Myocyte (in vitro differentiated cells): ENCODE results near the gene GALNTL6. TPM values are rescaled to one million over a fixed set of nuclear protein-coding genes. Genes with fewer than 3 reads are reported as not detected.

Experiments used
- DNase-seq: peaks from one replicate; pipeline ENCODE4 v3.0.0-alpha.2; 2012; ENCODE audit warnings: low read depth
- total RNA-seq: library from RNA; depleted of rRNA; stranded (reverse); fragments of >200 nt; gene quantifications from 2 replicates; pipeline ENCODE4 v1.2.3, GENCODE V29; 2014

Gene GALNTL6
- total RNA-seq, 1 donor from 2014 or later = 1.2 TPM

DNA sequence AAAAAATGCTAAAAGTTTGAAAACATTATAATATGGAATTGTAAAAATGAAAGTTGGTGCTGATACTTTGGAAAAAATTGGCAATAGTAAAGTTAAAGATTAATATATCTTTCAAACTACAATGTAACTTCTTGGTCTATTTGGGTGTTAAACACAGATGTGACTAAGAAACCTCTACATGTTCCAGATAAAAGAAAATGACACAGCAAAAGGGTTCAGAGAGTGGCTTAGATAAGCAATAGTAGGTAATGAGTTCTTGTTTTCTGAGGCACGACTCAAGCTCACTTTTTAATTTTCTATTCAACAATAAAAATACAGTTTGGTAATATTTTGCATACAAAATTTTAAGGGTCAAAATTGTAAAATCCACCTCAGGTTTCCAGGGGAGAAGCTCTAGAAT lies 292.7 kb downstream of the GALNTL6 start:
- no peak for DNase-seq

DNA sequence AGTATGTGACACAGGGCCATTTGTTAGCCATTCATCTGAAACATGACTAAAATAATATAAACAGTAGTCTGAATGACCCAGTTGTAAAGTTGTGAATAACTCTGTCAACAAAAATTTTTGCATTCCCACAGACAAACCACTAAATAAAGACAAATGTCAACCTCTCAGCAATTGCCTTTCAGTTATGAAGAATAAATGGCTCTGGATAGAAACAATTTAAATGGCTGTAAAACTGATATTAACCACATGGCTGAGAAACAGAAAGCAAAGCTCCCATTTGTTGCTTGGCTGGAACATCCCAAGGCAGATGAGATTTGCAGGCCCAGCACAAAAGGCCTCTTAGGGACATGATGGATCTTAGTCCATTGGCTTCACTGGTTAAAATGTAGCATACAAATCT lies 296.3 kb downstream of the GALNTL6 start:
- DNase-seq = peak; percentile 17

DNA sequence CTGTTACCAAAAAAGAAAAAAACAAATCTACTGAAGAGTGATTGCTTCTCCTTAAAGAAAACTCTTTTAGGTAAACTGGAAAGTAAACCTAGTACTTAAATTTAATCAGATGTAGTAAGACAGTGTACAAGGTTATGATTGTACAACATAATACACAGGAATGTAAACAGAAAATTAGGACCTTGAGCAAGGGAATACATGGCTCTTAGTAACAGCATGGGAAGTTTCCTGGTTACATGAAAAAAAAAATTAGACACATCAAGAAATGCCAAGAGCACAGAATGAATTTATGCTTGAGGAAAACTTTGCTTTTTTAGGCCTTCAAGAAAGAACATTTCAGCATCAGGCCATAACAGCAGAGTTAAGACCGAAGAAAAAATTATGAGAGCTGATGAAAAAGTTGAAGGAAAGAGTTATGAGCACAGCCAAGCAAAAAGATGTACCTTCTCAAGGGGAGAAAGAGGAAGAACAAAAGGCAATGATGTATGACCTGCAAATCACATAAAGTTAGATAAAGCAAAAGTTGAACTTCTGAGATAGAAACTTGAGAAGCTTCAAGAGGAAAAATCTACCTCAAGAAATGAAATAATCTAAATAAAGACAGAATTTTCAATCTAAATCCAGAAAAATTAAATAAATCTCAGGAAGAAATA lies 311.6 kb downstream of the GALNTL6 start:
- no peak for DNase-seq

DNA sequence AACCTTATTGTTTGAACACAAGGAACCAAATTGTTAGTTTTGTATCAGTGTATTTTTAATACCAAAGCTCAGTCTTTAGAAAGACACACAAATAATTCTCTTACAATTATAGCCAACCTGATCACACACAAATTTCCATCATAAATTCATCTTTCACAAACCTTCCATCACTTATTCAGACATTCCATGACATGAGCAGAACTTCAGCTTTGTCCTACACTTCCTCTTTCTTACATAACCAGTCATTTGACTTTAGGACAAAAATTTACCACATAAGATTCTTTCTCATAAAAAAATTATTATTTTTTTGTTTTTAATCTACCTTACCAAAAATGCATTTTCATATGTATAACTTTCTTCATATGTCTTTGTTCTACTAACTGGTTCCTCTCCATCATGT lies 312.2 kb downstream of the GALNTL6 start:
- DNase-seq = no peak

DNA sequence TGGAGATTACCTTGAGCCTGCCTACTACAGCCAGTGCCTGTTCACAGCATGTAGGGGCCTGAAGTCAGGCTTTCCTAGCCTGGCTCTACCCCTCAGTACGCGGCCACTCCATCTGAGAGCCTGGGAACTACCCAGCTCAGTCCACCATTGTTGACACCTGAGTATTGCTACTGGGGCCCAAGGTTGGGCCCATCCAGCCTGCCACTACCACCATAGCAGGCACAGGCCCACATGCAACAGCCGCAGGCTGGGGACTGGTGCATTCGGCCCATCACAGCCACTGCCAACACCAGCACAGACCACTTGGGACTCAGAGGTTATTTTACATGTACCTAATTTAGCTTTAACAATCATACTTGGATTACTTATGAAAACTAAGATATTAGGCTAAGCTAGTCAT lies 314.0 kb downstream of the GALNTL6 start:
- no peak for DNase-seq

DNA sequence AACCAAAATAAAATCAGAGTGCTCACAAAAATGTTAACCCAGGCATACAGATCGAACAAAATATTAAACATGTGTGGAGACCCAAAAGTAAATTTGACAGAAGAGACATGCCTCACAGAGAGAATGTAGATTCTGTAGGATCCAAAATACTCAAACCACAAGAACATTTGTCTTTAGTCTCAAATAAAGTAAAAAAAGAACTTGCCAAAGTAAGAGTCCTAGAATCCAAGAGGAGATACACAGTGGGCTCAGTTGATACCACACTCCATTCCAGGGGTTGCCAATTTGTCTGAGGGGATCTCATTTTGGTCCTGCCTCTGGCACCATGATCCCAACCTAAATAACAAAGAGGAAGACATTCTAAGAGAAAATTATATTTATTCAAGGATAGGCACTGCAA lies 316.4 kb downstream of the GALNTL6 start:
- DNase-seq = no peak

DNA sequence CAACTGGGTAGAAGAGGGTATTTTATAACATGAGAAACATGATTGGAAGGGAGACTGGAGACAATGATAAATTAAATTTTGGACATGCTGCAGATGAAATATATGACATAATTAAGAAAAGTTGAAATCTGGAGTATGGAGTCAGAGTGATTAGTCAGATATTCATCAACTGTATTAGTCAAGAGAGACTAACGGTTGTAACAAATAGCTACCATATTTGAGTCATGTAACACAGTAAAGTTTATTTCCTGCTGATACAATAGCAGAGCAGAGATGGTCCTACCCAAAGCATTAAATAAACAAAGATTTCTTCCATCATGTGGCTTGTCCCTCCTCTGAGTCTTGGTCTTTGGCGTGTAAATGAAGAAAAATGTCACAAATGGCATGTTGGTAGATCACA lies 321.3 kb downstream of the GALNTL6 start:
- DNase-seq = no peak

DNA sequence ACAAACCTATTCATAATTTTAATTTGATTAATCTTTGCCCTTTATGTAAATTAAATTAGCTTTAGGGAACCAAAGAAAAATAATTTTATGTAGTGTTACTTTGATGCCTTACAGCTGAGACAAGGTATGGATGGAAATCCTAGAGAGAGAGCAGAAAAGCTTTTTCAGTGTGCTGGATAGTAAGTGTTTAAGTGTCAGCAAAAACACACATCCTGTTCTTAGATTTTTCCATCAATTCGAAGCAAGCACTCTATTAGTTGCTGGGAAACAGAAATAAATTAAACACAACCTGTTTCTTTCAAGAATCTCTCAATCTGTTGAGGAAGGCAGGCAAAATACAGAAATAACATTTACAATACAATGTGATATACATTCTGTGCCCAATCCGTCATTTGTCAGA lies 327.8 kb downstream of the GALNTL6 start:
- DNase-seq = no peak

DNA sequence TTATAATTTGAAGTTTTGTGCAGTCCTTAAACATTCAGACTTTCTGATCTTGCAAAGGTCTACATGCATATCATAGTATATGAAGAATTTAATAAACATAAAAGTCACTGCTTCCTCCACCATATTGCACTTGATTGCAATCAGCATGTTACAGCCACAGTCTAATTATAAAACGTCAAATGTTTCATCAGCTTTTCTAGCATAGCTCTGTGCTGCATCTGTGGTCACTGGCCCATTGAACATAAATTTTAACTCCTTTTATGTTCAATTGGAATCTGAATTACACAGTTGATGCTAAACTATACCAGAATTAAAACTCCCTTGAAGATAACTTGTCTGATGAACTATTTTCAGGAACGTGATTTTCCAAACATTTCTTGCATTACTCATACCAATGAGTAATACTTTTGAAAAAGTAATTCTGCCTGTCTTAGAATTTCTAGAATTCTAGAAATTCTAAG lies 329.1 kb downstream of the GALNTL6 start:
- peak; percentile 17 for DNase-seq

DNA sequence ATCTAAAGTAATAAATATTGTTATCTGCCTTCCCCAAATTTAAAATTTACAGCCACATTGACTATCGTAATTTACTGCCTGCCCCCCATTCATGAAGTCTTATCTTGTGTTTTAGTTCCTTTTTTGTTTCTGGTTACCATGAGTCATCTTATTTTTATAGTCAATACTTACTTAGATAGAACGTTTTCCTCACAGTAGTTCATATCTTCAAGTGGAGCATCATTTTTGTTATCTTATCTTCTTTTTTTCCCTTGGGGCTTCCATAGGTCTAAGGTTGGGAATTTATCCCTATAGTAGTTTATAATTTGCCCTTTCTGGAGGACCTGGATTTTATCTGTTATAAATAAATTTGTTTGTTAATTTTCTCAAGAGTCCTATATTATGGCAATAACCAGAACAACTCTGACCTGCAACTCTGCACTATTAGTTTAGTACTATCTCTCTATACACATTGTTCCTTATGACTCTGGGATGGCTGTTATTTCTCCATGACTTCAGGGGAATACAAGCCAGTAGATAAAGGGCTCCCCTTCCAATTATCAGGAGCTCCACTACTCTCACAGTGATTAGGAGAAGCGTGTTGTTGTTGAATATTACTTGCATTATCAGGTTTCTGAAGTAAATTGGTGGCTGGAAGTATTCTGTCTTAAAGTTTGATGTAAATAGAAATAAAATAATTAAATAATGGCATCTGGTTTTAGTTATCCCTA lies 330.6 kb downstream of the GALNTL6 start:
- DNase-seq = no peak

DNA sequence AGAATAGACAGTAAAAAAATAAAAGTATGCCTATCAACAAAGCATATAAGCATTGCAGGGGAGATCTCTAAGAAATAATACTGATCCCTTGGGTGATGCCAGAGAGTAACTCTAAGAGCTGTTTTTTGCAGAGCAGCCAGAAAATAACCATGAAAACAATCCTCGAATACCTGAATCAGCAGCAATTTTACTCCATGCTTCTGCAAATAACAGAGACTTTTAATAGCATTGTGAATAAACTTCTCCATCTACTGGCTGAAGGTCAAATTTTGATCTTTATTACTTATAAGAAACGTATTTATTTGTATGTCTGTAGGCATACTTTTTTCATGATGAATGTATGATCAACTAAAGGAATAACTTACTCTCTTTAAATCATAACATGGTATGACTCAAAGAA lies 334.5 kb downstream of the GALNTL6 start:
- DNase-seq = no peak

DNA sequence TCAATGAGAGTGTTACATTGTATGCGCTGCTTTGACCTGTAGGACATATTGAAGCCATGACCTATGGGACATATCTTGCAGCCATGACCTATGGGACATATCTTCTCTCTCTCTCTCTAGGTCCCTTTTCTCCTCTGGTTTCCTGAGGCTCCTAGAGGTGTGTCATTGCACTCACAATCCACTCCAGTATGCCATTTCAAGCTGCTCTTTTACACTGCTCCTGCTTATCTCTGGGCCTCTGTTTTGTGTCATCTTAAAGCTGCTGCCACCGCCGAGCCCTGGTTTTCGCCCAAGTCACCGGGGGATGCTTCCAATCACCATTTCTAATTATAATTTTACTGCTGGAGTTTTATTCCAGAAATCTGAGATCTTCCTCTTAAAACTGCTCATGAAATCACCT lies 336.1 kb downstream of the GALNTL6 start:
- no peak for DNase-seq

DNA sequence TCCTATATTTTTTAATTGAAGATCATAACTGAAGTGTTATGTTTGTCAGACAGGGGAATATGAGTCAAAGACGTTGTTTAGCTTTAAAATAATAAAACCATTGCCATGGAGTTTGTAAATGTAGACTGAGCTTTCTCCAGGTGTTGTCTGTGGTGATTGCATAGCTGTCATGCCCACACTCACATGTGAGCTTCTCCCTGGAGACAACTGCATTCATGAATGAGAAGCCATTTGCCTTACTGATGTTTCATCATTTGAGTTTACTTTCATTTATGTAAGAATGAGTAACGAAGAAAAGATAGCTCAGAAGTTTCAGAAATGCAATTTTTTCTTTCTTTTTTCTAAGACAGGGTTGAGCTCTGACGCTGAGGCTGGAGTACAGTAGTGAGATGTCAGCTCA lies 339.1 kb downstream of the GALNTL6 start:
- peak; percentile 8 for DNase-seq

DNA sequence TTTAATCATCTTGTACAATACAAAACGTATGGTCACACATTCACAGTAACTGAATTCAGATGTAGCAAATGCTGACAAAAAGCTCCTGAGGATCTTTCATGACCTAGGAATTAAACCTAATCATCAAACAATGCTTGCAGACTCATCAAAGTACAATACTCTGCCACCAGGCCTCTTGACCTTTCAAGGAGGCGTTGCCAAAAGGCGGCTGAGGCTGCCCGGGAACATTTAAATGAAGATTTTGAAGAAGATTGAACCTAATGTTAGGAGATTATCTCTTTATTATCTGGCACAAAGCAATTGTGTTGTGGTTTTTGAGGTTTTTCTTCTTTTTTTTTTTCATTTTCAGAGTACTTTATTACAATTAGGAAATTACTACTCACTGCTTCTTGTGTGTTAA lies 340.5 kb downstream of the GALNTL6 start:
- DNase-seq = no peak

DNA sequence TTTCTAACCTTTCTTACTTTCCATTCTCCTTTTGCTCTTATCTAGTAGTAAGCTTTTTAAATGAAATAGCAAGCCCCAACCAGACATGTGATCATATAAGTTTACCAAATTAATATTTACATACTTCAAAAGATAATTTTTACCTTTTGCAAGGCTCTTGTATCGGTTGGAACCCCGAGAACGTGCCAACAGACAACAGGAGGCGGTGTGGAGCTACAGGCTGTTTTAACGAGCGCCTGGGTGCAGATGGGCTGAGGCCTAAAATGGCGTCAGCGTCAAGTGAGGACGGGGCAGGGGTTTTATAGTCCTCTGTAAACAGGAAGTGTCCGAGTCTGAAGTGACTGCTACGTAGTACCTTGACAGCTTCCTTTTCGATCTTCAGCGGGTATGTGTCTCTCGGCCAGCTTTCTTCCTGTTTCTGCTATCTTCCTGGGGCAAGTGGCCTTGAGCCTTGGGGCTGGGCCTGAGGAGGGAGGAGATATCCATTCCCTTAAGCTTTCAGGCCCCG lies 342.7 kb downstream of the GALNTL6 start:
- DNase-seq = no peak

DNA sequence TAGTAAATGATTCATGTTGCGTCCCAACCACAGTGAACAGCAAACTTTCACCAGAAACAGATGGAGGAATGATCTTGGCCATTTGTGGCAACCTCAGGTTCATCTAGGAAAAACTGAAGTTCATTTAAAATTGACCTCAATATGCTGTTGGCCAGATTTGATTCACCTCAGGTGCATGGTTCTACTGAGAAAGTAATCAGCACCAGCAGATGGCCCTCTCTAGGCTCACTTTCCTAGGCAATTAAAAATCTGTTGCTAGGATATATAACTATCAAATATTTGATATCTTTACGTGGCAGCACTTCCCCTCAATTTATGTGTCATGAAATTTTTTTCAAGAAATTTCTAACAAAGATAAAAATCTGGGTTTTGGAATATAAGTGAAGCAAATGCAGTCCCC lies 344.7 kb downstream of the GALNTL6 start:
- no peak for DNase-seq

DNA sequence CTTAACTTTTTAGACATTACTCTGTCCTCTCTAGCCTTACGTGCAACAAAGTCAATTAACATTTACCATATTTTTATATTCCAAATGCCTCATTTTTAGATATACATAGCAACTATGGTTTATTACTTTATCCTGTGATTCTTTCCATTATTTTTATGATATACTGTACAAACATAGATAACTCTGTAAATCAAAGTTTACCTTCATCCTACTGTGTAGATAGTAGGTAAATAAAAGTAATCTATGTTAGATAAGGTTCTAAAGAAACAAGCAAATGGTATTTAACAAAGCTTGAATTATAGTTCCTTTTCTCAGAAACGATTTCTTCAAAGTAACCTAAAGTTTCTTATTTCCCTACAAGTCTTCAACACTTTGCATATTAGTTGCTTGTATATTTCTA lies 350.0 kb downstream of the GALNTL6 start:
- DNase-seq = no peak

DNA sequence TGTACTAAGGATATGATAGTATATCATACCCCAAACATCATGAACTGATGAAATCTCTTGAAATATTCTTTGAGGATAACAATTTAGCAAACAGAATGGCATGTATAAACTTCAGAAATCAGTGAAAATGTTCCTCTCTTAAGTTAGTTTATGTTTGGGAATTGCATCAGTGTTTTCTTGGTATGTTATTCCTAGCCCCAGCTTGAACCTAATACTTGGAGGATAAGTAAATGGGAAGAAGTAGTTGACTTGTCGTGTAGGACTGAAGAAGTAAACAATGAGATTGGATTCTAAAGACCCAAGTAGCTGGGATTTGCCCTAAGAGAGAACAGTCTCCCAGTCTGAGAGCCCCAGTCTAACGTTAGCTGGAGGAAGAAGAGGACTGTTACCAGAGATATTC lies 355.7 kb downstream of the GALNTL6 start:
- no peak for DNase-seq

DNA sequence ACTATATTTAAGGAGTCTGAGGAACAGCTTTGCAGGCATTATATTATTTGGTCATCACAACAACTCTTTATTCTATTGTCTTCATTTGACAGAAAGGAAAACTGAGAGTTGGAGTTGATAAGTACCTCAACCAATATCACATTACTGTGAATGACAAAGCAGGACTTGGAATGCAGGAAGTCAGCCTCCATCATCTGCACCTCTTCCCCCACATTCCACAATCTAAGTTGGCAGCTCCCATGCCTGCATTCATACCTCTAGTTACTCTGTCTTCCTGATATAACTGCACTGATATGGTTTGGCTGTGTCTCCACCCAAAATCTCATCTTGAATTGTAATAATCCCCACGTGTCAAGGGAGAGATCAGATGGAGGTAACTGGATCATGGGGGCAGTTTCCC lies 356.7 kb downstream of the GALNTL6 start:
- no peak for DNase-seq

DNA sequence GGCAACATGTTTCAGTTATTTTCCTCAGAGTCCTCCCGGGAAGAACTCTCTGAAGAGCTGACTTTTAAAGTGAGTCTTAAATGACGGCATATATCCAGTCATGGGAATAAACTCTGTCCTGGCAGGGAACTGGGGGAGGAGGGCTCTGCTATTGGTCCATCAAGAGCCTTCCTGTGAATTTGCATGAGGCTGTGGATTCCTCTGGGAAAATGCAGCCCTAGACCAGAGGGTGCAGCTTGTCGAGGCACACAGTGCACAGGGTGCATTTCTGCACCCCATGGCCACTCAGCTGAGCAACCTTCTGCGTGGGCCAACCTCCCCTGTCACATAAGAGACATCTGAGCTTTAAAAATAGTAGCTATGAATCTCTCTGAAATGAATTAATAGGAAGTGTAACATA lies 360.0 kb downstream of the GALNTL6 start:
- DNase-seq = no peak

DNA sequence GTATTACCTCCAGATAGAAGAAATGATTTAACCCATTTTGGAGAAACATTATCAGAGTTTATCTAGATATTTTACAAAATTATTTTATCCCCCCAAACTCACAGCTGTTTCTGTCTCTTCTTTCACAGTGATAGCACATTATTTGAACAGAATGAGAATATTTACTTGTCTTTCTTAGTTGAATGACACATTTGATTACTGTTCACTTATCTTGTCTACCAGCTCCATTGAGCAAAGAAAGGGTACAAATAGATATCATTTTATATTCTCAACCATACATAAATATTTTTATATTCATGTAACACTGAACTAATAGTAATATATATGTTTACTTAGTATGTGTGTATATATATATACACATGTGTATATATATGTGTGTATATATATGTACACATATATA lies 364.2 kb downstream of the GALNTL6 start:
- no peak for DNase-seq

DNA sequence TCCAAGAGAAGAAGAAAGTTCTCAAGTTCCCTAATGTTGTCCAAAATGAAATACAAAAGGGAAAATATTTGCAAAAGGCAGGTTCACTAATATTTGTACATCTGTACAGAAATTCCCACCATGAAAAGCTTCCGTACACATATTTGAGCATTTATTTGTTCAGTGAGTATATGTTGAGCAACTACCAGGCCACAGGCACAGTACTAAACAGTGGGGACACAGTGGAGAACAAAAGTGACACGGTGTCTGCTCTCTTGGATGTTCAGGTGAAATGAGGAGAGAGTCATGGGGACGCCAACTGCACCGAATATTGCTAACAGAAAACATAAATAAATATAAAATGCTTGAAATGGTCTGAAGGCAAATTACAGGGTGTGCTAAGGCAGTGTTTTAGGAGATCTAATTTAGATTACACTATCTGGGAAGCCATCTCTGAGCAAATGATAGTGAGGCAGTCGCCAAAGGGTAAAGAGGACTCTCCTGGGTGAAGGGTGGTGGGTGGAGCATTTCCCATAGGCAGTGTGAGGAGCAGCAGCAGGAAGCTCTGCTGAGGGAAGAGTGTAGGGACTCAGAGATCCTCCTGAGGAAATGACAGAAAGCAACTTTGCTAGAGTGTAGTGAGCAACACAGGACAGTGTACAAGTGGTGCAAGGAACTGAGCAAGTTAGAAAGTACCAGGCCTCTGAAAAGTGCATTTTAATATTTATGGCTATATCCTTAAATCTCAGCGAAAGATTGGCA lies 375.2 kb downstream of the GALNTL6 start:
- no peak for DNase-seq
